Karpas-422 (cell line): Measurements from ENCODE around the gene DBH. TPM values are rescaled to one million over a fixed set of nuclear protein-coding genes. Genes with fewer than 3 reads are reported as not detected.

Experiments
- DNase-seq: peaks from one replicate; pipeline ENCODE4 v3.0.0-alpha.2; 2015
- H2AFZ ChIP-seq: fragments of 200-600 bp; sonication (generic); 2 replicates; pipeline ENCODE4 v1.6.1; 2014; ENCODE audit warnings: antibody characterized with exemption, low read length, mixed read lengths
- H3K27ac ChIP-seq: fragments of 200-600 bp; sonication (generic); 2 replicates; pipeline ENCODE4 v1.5.1; 2014; ENCODE audit warnings: mild to moderate bottlenecking, low read length, moderate library complexity
- H3K27me3 ChIP-seq: fragments of 200-600 bp; sonication (generic); 2 replicates; pipeline ENCODE4 v1.6.1; 2014; ENCODE audit warnings: low read length, mixed read lengths
- H3K36me3 ChIP-seq: fragments of 200-600 bp; sonication (generic); 2 replicates; pipeline ENCODE4 v1.6.1; 2014; ENCODE audit warnings: low read length, mixed read lengths; ENCODE audit not compliant: insufficient read depth
- H3K4me1 ChIP-seq: fragments of 200-600 bp; sonication (generic); 2 replicates; pipeline ENCODE4 v1.6.1; 2014; ENCODE audit warnings: mild to moderate bottlenecking, low read length, mixed read lengths
- H3K4me2 ChIP-seq: fragments of 200-600 bp; sonication (generic); 2 replicates; pipeline ENCODE4 v1.6.1; 2014; ENCODE audit warnings: low read length, low read depth, mild to moderate bottlenecking; ENCODE audit not compliant: poor library complexity, severe bottlenecking
- H3K4me3 ChIP-seq: fragments of 200-600 bp; sonication (generic); 2 replicates; pipeline ENCODE4 v1.5.1; 2014; ENCODE audit warnings: mild to moderate bottlenecking, antibody characterized with exemption, low read length, mixed read lengths
- H3K79me2 ChIP-seq: fragments of 200-600 bp; sonication (generic); 2 replicates; pipeline ENCODE4 v1.6.1; 2014; ENCODE audit warnings: mild to moderate bottlenecking, low read length, mixed read lengths
- H3K9ac ChIP-seq: fragments of 200-600 bp; sonication (generic); 2 replicates; pipeline ENCODE4 v1.6.0; 2014; ENCODE audit warnings: low read length
- H3K9me2 ChIP-seq: fragments of 200-600 bp; sonication (generic), shearing (Covaris generic); replicated peaks from 2 replicates; pipeline ENCODE4 v1.6.0; 2014; ENCODE audit warnings: mild to moderate bottlenecking, low read length, moderate library complexity; ENCODE audit not compliant: insufficient read depth
- H3K9me3 ChIP-seq: fragments of 300-700, 200-600 bp; sonication (generic); 2 replicates; pipeline ENCODE4 v1.6.1; 2014; ENCODE audit warnings: low read length, mixed read lengths
- H4K20me1 ChIP-seq: fragments of 200-600 bp; sonication (generic); 2 replicates; pipeline ENCODE4 v1.6.1; 2014; ENCODE audit warnings: mild to moderate bottlenecking, antibody characterized with exemption, low read length, low read depth; ENCODE audit not compliant: insufficient read depth
- total RNA-seq: library from RNA; depleted of rRNA; stranded (reverse); fragments of >200 nt; shearing (Covaris generic); gene quantifications from 2 replicates; pipeline ENCODE4 v1.2.3, GENCODE V29; 2014; ENCODE audit warnings: low replicate concordance; rRNA removed

Gene DBH
- total RNA-seq: not detected in 2 replicates

GRCh38 chr9:133635533-133636531, at the start of gene DBH:
Gene DBH (plus strand): TSS chr9:133636363. CDS start chr9:133636372, 9 bp downstream.
- H3K9ac ChIP-seq: no peak within 1 kb of the TSS
- H3K9me3 ChIP-seq: no peaks in the 10 kb centered on the region
- no peaks in the 10 kb centered on the region for H3K9me2 ChIP-seq
- no peak within 1 kb of the TSS for H2AFZ ChIP-seq
- no peaks in the 10 kb centered on the region for H3K79me2 ChIP-seq
- no peaks in the 10 kb centered on the region for H3K36me3 ChIP-seq
- no peak within 1 kb of the TSS for H3K27ac ChIP-seq
- H4K20me1 ChIP-seq: 0 out of 2 replicates have a peak, but pooled peaks cover 3% of the 10 kb centered on the region
- H3K4me3 ChIP-seq: no peak within 1 kb of the TSS
- no peaks in the 10 kb centered on the region for H3K27me3 ChIP-seq
- H3K4me1 ChIP-seq: no peaks in the 10 kb centered on the region
- DNase-seq: no peak
- no peak within 1 kb of the TSS for H3K4me2 ChIP-seq

DNA sequence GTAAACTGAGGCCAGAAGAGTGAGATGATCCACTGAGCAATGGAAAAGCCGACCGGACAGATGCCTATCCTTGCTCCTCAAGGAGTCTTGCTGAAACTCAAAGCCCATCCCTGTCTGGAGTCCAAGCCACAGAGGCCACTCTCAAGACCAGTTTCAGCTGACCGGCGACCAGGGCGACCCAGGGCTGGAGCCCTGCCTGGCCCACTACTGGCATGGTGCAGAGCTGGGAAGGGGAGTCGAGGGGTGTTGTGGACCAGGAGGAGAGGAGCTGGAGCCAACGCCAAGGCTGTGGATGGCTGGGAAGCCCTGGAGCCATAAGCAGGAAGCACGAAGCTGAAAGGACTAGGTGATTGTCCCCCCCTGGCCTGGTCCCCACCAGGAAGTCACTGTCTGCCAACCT, 49.1 kb upstream of the DBH start:
- H3K4me1 ChIP-seq: no peaks in the 10 kb centered on the region
- no peaks in the 10 kb centered on the region for H3K27me3 ChIP-seq

GRCh38 chr9:133587466-133587865, 48.7 kb upstream of the DBH start:
- Histone ChIP-seq H3K27me3 (no peaks in the 10 kb centered on the region), H3K79me2 (no peaks in the 10 kb centered on the region)

More for the DNA sequence above, 49.1 kb upstream of the DBH start:
- Histone ChIP-seq H3K27ac (no peak overlapping the region), H3K9me3 (peaks cover 7% of the 10 kb centered on the region; the same call in 1 of the 2 replicates), H3K9me2 (no peaks in the 10 kb centered on the region), H4K20me1 (no peaks in the 10 kb centered on the region), H3K9ac (no peak overlapping the region), H2AFZ (no peak overlapping the region), H3K4me2 (no peak overlapping the region), H3K36me3 (no peaks in the 10 kb centered on the region), H3K79me2 (no peaks in the 10 kb centered on the region), H3K4me3 (no peak overlapping the region)
- no peak for DNase-seq

GRCh38 chr9:133589454-133590227, 46.5 kb upstream of the DBH start:
- Histone ChIP-seq H3K79me2 (no peaks in the 10 kb centered on the region), H3K4me1 (no peaks in the 10 kb centered on the region), H3K9me2 (no peaks in the 10 kb centered on the region), H3K27me3 (no peaks in the 10 kb centered on the region), H3K9me3 (peaks cover 7% of the 10 kb centered on the region; the same call in 1 of the 2 replicates), H2AFZ (no peak overlapping the region), H3K36me3 (no peaks in the 10 kb centered on the region), H3K4me3 (no peak overlapping the region), H3K27ac (no peak overlapping the region), H3K9ac (no peak overlapping the region), H4K20me1 (no peaks in the 10 kb centered on the region), H3K4me2 (no peak overlapping the region)
- DNase-seq: peak; percentile 65

More at GRCh38 chr9:133587466-133587865, 48.7 kb upstream of the DBH start:
- no peaks in the 10 kb centered on the region for H3K4me1 ChIP-seq
- no peaks in the 10 kb centered on the region for H4K20me1 ChIP-seq
- no peaks in the 10 kb centered on the region for H3K9me2 ChIP-seq
- H2AFZ ChIP-seq: no peak overlapping the region
- no peak overlapping the region for H3K9ac ChIP-seq
- peaks cover 7% of the 10 kb centered on the region; the same call in 1 of the 2 replicates for H3K9me3 ChIP-seq
- H3K27ac ChIP-seq: no peak overlapping the region
- no peak for DNase-seq
- H3K4me3 ChIP-seq: no peak overlapping the region
- no peaks in the 10 kb centered on the region for H3K36me3 ChIP-seq
- H3K4me2 ChIP-seq: no peak overlapping the region

- no peaks in the 10 kb centered on the region for H3K4me1 ChIP-seq
- no peaks in the 10 kb centered on the region for H3K9me2 ChIP-seq
- no peak overlapping the region for H3K27ac ChIP-seq
- peaks cover 7% of the 10 kb centered on the region; the same call in 1 of the 2 replicates for H3K9me3 ChIP-seq
- no peak overlapping the region for H3K4me3 ChIP-seq
- H3K79me2 ChIP-seq: no peaks in the 10 kb centered on the region
- no peak overlapping the region for H3K4me2 ChIP-seq
- H3K9ac ChIP-seq: no peak overlapping the region
- H3K36me3 ChIP-seq: no peaks in the 10 kb centered on the region
- no peaks in the 10 kb centered on the region for H3K27me3 ChIP-seq
- no peak overlapping the region for H2AFZ ChIP-seq
- H4K20me1 ChIP-seq: no peaks in the 10 kb centered on the region
- DNase-seq: no peak
These were observed 45.8 kb upstream of the DBH start for GRCh38 chr9:133590231-133590855.

- no peaks in the 10 kb centered on the region for H3K36me3 ChIP-seq
- no peak overlapping the region for H3K4me2 ChIP-seq
- no peaks in the 10 kb centered on the region for H4K20me1 ChIP-seq
- H2AFZ ChIP-seq: no peak overlapping the region
- no peak overlapping the region for H3K9ac ChIP-seq
- no peak overlapping the region for H3K27ac ChIP-seq
- H3K79me2 ChIP-seq: no peaks in the 10 kb centered on the region
- no peak overlapping the region for H3K4me3 ChIP-seq
- no peak for DNase-seq
- no peaks in the 10 kb centered on the region for H3K27me3 ChIP-seq
- H3K9me3 ChIP-seq: peaks cover 7% of the 10 kb centered on the region; the same call in 1 of the 2 replicates
- no peaks in the 10 kb centered on the region for H3K4me1 ChIP-seq
- no peaks in the 10 kb centered on the region for H3K9me2 ChIP-seq
These were observed 44.9 kb upstream of the DBH start for GRCh38 chr9:133591116-133591910.

DNA sequence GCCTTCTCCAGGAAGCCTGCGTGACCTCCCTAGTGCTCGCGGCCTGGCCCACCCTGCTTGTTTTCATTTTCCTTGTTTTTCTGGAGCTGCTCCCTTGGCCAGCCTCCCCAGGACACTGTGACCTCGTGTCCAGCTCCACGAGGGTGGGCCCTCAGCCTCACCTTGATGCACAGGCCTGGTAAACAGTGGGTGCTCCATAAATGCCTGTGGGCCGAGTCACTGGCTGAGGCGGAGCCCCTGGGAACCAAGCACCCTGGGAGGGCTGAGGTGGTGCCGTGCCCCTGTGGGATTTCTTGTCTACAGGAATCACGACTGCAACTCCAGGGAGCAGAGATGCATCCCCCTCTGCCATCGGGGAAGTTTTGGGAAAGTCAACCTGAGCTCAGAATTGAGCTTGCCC, 44.2 kb upstream of the DBH start:
- no peaks in the 10 kb centered on the region for H3K9me2 ChIP-seq
- H3K4me1 ChIP-seq: no peaks in the 10 kb centered on the region
- DNase-seq: no peak
- H3K9ac ChIP-seq: no peak overlapping the region
- H3K4me3 ChIP-seq: no peak overlapping the region
- H3K27me3 ChIP-seq: no peaks in the 10 kb centered on the region; the same call in 1 of the 2 replicates
- H3K4me2 ChIP-seq: no peak overlapping the region
- no peaks in the 10 kb centered on the region for H3K36me3 ChIP-seq
- no peaks in the 10 kb centered on the region for H4K20me1 ChIP-seq
- H3K9me3 ChIP-seq: peaks cover 8% of the 10 kb centered on the region
- H2AFZ ChIP-seq: no peak overlapping the region
- H3K27ac ChIP-seq: no peak overlapping the region
- H3K79me2 ChIP-seq: no peaks in the 10 kb centered on the region
